Choroid plexus epithelial cell (primary cell): ENCODE measurements around the gene HMGB1.

ENCODE experiments used
- DNase-seq: peaks from one replicate; pipeline ENCODE4 v3.0.0-alpha.2; 2010; ENCODE audit warnings: low read depth
- H3K4me3 ChIP-seq: 2 replicates; pipeline ENCODE4 v1.5.1; 2011; ENCODE audit warnings: low read depth, mild to moderate bottlenecking, control low read depth, low read length, moderate library complexity
- CTCF ChIP-seq: conservative IDR thresholded peaks from 2 replicates; pipeline ENCODE4 v1.5.1; 2011; ENCODE audit warnings: low read depth, mild to moderate bottlenecking, control low read depth, inconsistent platforms, low read length, moderate library complexity

HMGB1 gene

GRCh38 chr13:30481241-30481760, 15.6 kb upstream of the HMGB1 start:
- no peak for DNase-seq
- no peak overlapping the region for H3K4me3 ChIP-seq
- no peak for TF ChIP-seq CTCF

GRCh38 chr13:30480292-30480950, 14.7 kb upstream of the HMGB1 start:
- no peak for DNase-seq
- no peak overlapping the region for H3K4me3 ChIP-seq
- no peak for TF ChIP-seq CTCF

GRCh38 chr13:30479883-30480219, 14.1 kb upstream of the HMGB1 start:
- no peak overlapping the region for H3K4me3 ChIP-seq
- no peak for TF ChIP-seq CTCF
- DNase-seq: no peak

- H3K4me3 ChIP-seq: no peak overlapping the region
- no peak for DNase-seq
- no peak for TF ChIP-seq CTCF
Measured at GRCh38 chr13:30479154-30479882, 13.6 kb upstream of the HMGB1 start.

GRCh38 chr13:30477346-30478195, 11.8 kb upstream of the HMGB1 start:
- no peak overlapping the region for H3K4me3 ChIP-seq
- no peak for DNase-seq
- TF ChIP-seq CTCF: no peak

- no peak for TF ChIP-seq CTCF
- no peak overlapping the region for H3K4me3 ChIP-seq
- no peak for DNase-seq
Measured at GRCh38 chr13:30473675-30474074, 7.9 kb upstream of the HMGB1 start.
